SH-SY5Y (cell line): Measurements from ENCODE around the gene CELF6.

Experiments used
- GATA2 ChIP-seq: IDR thresholded peaks from 2 replicates; pipeline ENCODE4 v1.6.1; 2011; ENCODE audit warnings: mild to moderate bottlenecking, low read depth, low read length
- GATA3 ChIP-seq: IDR thresholded peaks from 2 replicates; pipeline ENCODE4 v1.6.1; 2011; ENCODE audit warnings: low read depth, mild to moderate bottlenecking, low read length, moderate library complexity

GRCh38 chr15:72235298-72235697, 84.7 kb downstream of the CELF6 start:
- no peak for TF ChIP-seq GATA2
- no peak for TF ChIP-seq GATA3
